ENCODE data around the gene WDFY2. TPM values are rescaled to one million over a fixed set of nuclear protein-coding genes. Genes with fewer than 3 reads are reported as not detected.

WDFY2 gene
- total RNA-seq, 1 donor from 2014 or later = 6.8 TPM

DNA sequence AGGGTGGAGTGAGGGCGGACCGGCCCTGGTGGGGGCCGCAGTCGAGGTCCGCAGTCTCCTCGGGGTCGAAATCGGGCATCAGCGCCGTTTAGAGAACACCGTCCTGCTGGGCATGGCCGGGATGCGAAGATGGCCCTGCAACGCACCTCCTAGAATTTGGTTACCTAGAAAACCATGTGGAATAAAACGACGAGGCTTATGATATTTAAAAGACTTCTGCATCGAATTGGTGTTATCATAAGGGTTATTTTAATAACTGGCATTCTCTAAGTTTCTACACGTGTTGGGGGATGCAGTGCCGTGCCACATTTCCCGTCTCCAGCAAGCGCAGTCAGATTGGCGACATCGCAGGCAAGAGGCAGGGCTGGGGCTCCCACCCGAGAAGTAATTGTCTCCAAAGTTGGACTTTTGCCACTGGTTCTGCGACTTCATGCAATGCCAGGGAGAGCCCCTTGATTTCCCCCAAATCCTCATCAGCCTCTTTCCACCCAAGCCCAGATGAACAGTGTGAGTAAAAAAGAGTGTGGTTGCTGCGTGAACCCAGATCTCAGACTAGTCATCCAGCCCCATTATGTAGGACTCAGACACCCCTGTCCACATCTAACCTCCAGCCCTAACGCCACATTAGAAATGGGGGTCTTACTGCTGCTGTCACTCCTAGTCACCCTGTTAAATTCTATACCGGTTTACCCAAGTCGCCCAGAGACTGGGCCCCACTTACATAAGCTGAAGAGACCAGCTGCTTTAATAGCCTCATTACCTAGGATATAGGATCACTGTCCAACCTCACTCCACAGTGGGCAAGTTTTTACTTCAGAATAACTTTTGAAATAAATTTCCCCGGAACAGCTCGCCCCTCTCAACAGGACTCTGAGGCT is 220.3 kb downstream of the WDFY2 start:
- Histone ChIP-seq H3K36me3 (ENCODE audit: control insufficient read depth in 3 of 3, insufficient read depth in 3 of 3, low read length in 3 of 3) (no peaks in the 10 kb centered on the region), H3K4me1 (ENCODE audit: control insufficient read depth in 3 of 3, insufficient read depth in 3 of 3, low read length in 3 of 3) (peaks cover 39 to 50% (median 44%) of the 10 kb centered on the region in 3 donors), H3K4me3 (ENCODE audit: low read length in 3 of 3) (peak overlapping the region; percentile 82 to 92 (median 86)), H3K9me3 (ENCODE audit: control insufficient read depth in 3 of 3, low read length in 3 of 3) (no peaks in the 10 kb centered on the region), H3K27ac (ENCODE audit: low read depth, low read length) (peak overlapping the region; percentile 98), H3K9ac (ENCODE audit: low read depth in 1 of 3, low read length in 3 of 3) (peak overlapping the region; percentile 96 to 99 (median 97)), H3K27me3 (ENCODE audit: control insufficient read depth in 3 of 3, insufficient read depth in 3 of 3, low read length in 3 of 3) (no peaks in the 10 kb centered on the region)

DNA sequence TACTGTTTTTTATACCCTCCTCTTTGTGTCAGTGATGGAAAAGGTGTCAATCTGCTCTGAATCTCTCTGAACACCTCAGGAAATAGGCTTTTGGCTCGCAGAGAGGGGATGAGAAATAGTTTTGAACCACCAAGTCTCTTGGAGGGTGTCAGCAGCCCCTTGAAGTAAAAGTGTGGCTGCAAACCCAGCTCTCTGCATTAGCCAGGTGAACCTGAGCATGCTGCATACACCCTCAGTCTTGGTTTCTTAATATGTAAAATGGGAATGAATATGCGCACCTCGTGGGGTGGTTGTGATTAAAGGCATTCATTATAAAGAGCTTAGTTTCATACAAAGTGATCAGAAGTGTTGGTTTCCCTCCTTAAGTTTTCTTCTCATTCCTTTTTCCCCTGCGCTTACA is 221.1 kb downstream of the WDFY2 start:
- Histone ChIP-seq H3K4me3 (ENCODE audit: low read length in 3 of 3) (peak overlapping the region in 2 of 3 donors; percentile 82 to 86), H3K4me1 (ENCODE audit: control insufficient read depth in 3 of 3, insufficient read depth in 3 of 3, low read length in 3 of 3) (peaks cover 39 to 45% (median 41%) of the 10 kb centered on the region in 3 donors), H3K36me3 (ENCODE audit: control insufficient read depth in 3 of 3, insufficient read depth in 3 of 3, low read length in 3 of 3) (no peaks in the 10 kb centered on the region), H3K27ac (ENCODE audit: low read depth, low read length) (peak overlapping the region; percentile 98), H3K9ac (ENCODE audit: low read depth in 1 of 3, low read length in 3 of 3) (peak overlapping the region in 2 of 3 donors; percentile 97 to 99), H3K9me3 (ENCODE audit: control insufficient read depth in 3 of 3, low read length in 3 of 3) (no peaks in the 10 kb centered on the region), H3K27me3 (ENCODE audit: control insufficient read depth in 3 of 3, insufficient read depth in 3 of 3, low read length in 3 of 3) (no peaks in the 10 kb centered on the region)

DNA sequence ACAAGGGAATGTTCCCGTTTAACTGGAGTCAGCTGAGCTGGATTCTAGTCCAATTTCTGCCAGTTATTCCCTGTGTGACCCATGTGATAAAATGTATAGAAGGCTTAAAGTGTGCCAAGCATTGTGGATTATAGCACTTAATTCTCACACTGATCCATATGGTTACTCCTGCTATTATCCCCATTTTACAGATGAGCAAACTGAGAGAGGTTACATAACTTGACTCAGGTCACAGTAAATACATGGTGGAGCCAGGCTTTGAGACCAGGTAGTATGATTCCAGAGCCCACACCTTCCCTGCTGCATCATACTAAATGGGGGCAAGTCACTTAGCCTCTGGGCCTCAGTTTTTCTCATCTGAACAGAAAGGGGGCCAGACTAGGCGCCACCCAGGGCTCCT is 221.7 kb downstream of the WDFY2 start:
- no peak overlapping the region for H3K9ac ChIP-seq (ENCODE audit: low read depth in 1 of 3, low read length in 3 of 3)
- H3K27me3 ChIP-seq (ENCODE audit: control insufficient read depth in 3 of 3, insufficient read depth in 3 of 3, low read length in 3 of 3) = no peaks in the 10 kb centered on the region
- H3K4me3 ChIP-seq (ENCODE audit: low read length in 3 of 3) = no peak overlapping the region
- H3K4me1 ChIP-seq (ENCODE audit: control insufficient read depth in 3 of 3, insufficient read depth in 3 of 3, low read length in 3 of 3) = peaks cover 35 to 39% (median 35%) of the 10 kb centered on the region in 3 donors
- H3K36me3 ChIP-seq (ENCODE audit: control insufficient read depth in 3 of 3, insufficient read depth in 3 of 3, low read length in 3 of 3) = no peaks in the 10 kb centered on the region
- no peaks in the 10 kb centered on the region for H3K9me3 ChIP-seq (ENCODE audit: control insufficient read depth in 3 of 3, low read length in 3 of 3)
- no peak overlapping the region for H3K27ac ChIP-seq (ENCODE audit: low read depth, low read length)

DNA sequence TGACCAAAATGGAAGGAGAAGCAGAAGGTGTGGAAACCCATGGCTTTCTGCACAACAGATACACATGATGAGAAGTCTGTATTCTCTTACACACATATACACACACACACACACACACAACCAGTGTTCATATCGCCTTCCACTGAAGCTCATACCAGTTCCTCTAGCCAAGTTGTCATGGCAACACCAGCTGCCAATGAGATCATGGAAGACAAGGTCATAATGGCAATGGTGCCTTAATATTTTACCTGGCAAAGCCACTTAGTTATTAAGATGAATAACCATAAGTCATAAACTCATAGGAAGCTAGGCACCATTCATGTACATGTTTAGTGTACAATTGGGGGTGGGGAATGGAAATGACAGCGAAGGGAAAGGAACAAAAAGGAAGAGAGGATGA is 222.3 kb downstream of the WDFY2 start:
- Histone ChIP-seq H3K4me3 (ENCODE audit: low read length in 3 of 3) (no peak overlapping the region), H3K27ac (ENCODE audit: low read depth, low read length) (no peak overlapping the region), H3K9me3 (ENCODE audit: control insufficient read depth in 3 of 3, low read length in 3 of 3) (no peaks in the 10 kb centered on the region), H3K36me3 (ENCODE audit: control insufficient read depth in 3 of 3, insufficient read depth in 3 of 3, low read length in 3 of 3) (no peaks in the 10 kb centered on the region), H3K4me1 (ENCODE audit: control insufficient read depth in 3 of 3, insufficient read depth in 3 of 3, low read length in 3 of 3) (peaks cover 30 to 35% (median 33%) of the 10 kb centered on the region in 3 donors), H3K9ac (ENCODE audit: low read depth in 1 of 3, low read length in 3 of 3) (no peak overlapping the region), H3K27me3 (ENCODE audit: control insufficient read depth in 3 of 3, insufficient read depth in 3 of 3, low read length in 3 of 3) (no peaks in the 10 kb centered on the region)

DNA sequence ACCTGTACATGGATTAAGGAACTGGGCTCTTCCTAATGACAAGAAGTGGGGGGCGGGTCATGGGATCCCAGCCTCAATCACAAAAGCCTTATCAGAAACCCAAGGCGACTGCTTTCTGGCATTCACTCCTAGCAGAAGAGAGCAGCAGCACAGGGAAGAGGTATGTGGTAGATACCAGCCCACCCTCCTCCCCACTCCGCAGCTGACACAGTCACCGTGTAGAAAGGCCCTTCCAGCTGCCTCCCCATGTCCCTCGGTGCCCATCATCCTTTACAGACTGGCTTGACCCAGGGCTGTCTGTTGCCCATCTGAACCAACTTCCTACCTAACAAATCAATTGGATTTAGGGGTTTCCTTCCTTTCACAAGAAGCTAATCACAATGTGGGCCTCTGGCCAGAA is 222.8 kb downstream of the WDFY2 start:
- Histone ChIP-seq H3K4me3 (ENCODE audit: low read length in 3 of 3) (no peak overlapping the region), H3K9me3 (ENCODE audit: control insufficient read depth in 3 of 3, low read length in 3 of 3) (no peaks in the 10 kb centered on the region), H3K36me3 (ENCODE audit: control insufficient read depth in 3 of 3, insufficient read depth in 3 of 3, low read length in 3 of 3) (no peaks in the 10 kb centered on the region), H3K4me1 (ENCODE audit: control insufficient read depth in 3 of 3, insufficient read depth in 3 of 3, low read length in 3 of 3) (peaks cover 25 to 30% (median 28%) of the 10 kb centered on the region in 3 donors), H3K27me3 (ENCODE audit: control insufficient read depth in 3 of 3, insufficient read depth in 3 of 3, low read length in 3 of 3) (no peaks in the 10 kb centered on the region), H3K27ac (ENCODE audit: low read depth, low read length) (no peak overlapping the region), H3K9ac (ENCODE audit: low read depth in 1 of 3, low read length in 3 of 3) (peak overlapping the region in 1 of 3 donors; percentile 12)

DNA sequence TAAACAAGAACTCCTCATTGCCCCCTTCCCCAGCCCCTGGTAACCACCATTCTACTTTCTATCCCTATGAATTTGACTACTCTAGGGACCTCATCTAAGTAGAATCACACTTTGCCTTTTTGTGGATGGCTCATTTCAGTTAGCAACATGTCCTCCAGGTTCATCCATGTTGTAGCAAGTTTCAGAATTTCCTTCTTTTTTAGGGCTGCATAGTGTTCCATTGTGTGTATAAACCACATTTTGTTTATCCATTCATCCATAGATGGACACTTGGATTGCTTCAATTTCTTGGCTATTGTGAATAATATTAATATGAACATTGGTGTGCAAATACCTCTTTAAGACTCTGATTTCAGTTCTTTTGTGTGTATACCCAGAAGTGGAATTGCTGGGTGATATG is 224.5 kb downstream of the WDFY2 start:
- no peaks in the 10 kb centered on the region for H3K36me3 ChIP-seq (ENCODE audit: control insufficient read depth in 3 of 3, insufficient read depth in 3 of 3, low read length in 3 of 3)
- peaks cover 12 to 17% (median 15%) of the 10 kb centered on the region in 3 donors for H3K4me1 ChIP-seq (ENCODE audit: control insufficient read depth in 3 of 3, insufficient read depth in 3 of 3, low read length in 3 of 3)
- H3K9me3 ChIP-seq (ENCODE audit: control insufficient read depth in 3 of 3, low read length in 3 of 3) = no peaks in the 10 kb centered on the region
- H3K9ac ChIP-seq (ENCODE audit: low read depth in 1 of 3, low read length in 3 of 3) = no peak overlapping the region
- no peak overlapping the region for H3K27ac ChIP-seq (ENCODE audit: low read depth, low read length)
- H3K4me3 ChIP-seq (ENCODE audit: low read length in 3 of 3) = no peak overlapping the region
- no peaks in the 10 kb centered on the region for H3K27me3 ChIP-seq (ENCODE audit: control insufficient read depth in 3 of 3, insufficient read depth in 3 of 3, low read length in 3 of 3)

DNA sequence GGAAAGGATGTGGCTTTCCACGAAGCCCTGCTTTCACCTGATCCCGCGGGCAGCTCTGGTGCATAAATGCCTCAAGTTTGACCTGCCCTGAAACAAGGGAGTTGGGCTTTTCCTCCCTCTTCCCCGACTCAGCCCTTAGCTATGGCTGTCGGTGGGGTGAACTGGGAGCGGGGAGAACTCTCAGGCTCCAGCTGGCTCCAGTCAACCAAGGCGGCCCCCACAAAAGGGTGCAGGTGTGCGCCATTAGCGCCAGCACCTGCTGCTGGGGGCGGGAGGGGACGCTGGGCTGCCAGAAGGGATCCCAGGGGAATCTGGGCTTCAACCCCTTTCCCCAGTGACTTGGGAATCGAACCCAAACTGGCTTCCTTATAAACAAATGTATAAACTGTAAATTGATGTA is 226.8 kb downstream of the WDFY2 start:
- Histone ChIP-seq H3K27me3 (ENCODE audit: control insufficient read depth in 3 of 3, insufficient read depth in 3 of 3, low read length in 3 of 3) (no peaks in the 10 kb centered on the region), H3K4me1 (ENCODE audit: control insufficient read depth in 3 of 3, insufficient read depth in 3 of 3, low read length in 3 of 3) (peaks cover 4 to 11% (median 9%) of the 10 kb centered on the region in 3 donors)

DNA sequence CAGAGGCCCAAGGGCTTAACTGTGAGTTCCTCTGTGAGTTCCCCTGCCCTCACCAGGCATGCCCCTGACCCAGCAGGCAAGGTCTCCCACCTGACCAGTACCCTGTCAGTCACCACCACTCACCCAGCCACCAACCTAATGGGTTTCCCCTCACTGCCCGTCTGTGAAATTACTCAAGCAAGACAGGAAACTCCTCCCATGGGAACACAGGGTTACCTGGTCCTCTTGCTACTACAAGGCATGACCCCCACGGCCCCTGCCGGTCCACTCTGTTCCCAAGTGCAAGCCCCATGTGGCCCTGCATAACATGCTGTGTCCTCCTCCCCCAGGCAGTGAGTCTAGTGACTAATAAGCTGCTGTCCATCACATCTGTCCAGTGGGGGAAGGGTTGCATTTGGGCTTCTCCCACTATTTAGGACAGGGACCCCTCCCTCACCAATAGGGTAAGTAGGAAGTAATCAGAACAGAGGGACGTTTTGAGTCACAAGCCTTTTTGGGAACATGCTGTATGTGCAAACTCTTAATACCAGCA is 227.7 kb downstream of the WDFY2 start:
- no peak overlapping the region for H3K27ac ChIP-seq (ENCODE audit: low read depth, low read length)
- no peaks in the 10 kb centered on the region for H3K36me3 ChIP-seq (ENCODE audit: control insufficient read depth in 3 of 3, insufficient read depth in 3 of 3, low read length in 3 of 3)
- no peaks in the 10 kb centered on the region for H3K27me3 ChIP-seq (ENCODE audit: control insufficient read depth in 3 of 3, insufficient read depth in 3 of 3, low read length in 3 of 3)
- peaks cover 4 to 10% (median 9%) of the 10 kb centered on the region in 3 donors for H3K4me1 ChIP-seq (ENCODE audit: control insufficient read depth in 3 of 3, insufficient read depth in 3 of 3, low read length in 3 of 3)
- H3K9ac ChIP-seq (ENCODE audit: low read depth in 1 of 3, low read length in 3 of 3) = no peak overlapping the region
- H3K9me3 ChIP-seq (ENCODE audit: control insufficient read depth in 3 of 3, low read length in 3 of 3) = no peaks in the 10 kb centered on the region
- H3K4me3 ChIP-seq (ENCODE audit: low read length in 3 of 3) = no peak overlapping the region

More for the DNA sequence above, 226.8 kb downstream of the WDFY2 start:
- Histone ChIP-seq H3K36me3 (ENCODE audit: control insufficient read depth in 3 of 3, insufficient read depth in 3 of 3, low read length in 3 of 3) (no peaks in the 10 kb centered on the region), H3K27ac (ENCODE audit: low read depth, low read length) (no peak overlapping the region), H3K4me3 (ENCODE audit: low read length in 3 of 3) (no peak overlapping the region), H3K9ac (ENCODE audit: low read depth in 1 of 3, low read length in 3 of 3) (no peak overlapping the region), H3K9me3 (ENCODE audit: control insufficient read depth in 3 of 3, low read length in 3 of 3) (no peaks in the 10 kb centered on the region)

DNA sequence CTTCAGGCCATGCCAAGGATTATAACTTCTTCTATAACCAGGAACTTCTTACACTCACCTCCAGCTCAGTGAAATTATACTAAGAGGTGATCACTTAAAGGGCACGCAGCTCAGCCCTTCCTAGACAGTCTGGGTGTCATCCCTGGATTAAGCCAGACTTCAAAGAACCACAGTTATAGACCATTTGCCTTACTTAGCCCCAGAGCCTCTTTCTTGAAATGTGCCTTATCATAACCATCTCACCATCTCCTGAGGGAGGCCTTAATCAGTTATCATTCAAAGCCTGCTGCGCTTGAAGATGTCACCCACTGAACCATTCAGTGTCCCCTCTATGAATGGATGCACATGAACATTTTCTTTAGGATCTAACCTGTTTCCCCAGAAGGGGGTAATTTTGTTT is 229.8 kb downstream of the WDFY2 start:
- Histone ChIP-seq H3K4me1 (ENCODE audit: control insufficient read depth in 3 of 3, insufficient read depth in 3 of 3, low read length in 3 of 3) (peaks cover 13 to 17% (median 13%) of the 10 kb centered on the region in 3 donors), H3K27me3 (ENCODE audit: control insufficient read depth in 3 of 3, insufficient read depth in 3 of 3, low read length in 3 of 3) (no peaks in the 10 kb centered on the region), H3K27ac (ENCODE audit: low read depth, low read length) (no peak overlapping the region), H3K4me3 (ENCODE audit: low read length in 3 of 3) (no peak overlapping the region), H3K9ac (ENCODE audit: low read depth in 1 of 3, low read length in 3 of 3) (no peak overlapping the region), H3K9me3 (ENCODE audit: control insufficient read depth in 3 of 3, low read length in 3 of 3) (no peaks in the 10 kb centered on the region), H3K36me3 (ENCODE audit: control insufficient read depth in 3 of 3, insufficient read depth in 3 of 3, low read length in 3 of 3) (no peaks in the 10 kb centered on the region)

Data from skeletal muscle tissue (tissue), 4 donors.